ENCODE measurements around the gene GRB14.
"Not testable (repeated sequence)": the region's sequence is repeated elsewhere in the genome, so short reads cannot be mapped to it uniquely, and the experiment has no call there.

The GRB14 gene

GRCh38 chr2:164651361-164651760, 30.1 kb upstream of the GRB14 start:
- Histone ChIP-seq H3K27ac (ENCODE audit: insufficient read depth, low read length, poor library complexity, severe bottlenecking) (no peak overlapping the region), H3K9me3 (ENCODE audit: control insufficient read depth, low read length) (no peaks in the 10 kb centered on the region), H3K4me1 (ENCODE audit: control insufficient read depth, insufficient read depth, low read length, poor library complexity, severe bottlenecking) (no peaks in the 10 kb centered on the region), H3K27me3 (replicated peaks; ENCODE audit: control insufficient read depth, insufficient read depth, low read length, poor library complexity, severe bottlenecking) (no peaks in the 10 kb centered on the region), H3K36me3 (ENCODE audit: control insufficient read depth, insufficient read depth, low read length) (no peaks in the 10 kb centered on the region), H3K4me3 (ENCODE audit: insufficient read depth, low read depth, low read length, poor library complexity, severe bottlenecking) (no peak overlapping the region)
- no peak for DNase-seq

- no peak overlapping the region for H3K27ac ChIP-seq (ENCODE audit: insufficient read depth, low read length, poor library complexity, severe bottlenecking)
- H3K9me3 ChIP-seq (ENCODE audit: control insufficient read depth, low read length) = no peaks in the 10 kb centered on the region
- no peaks in the 10 kb centered on the region for H3K36me3 ChIP-seq (ENCODE audit: control insufficient read depth, insufficient read depth, low read length)
- no peak for DNase-seq
- no peak overlapping the region for H3K4me3 ChIP-seq (ENCODE audit: insufficient read depth, low read depth, low read length, poor library complexity, severe bottlenecking)
- no peaks in the 10 kb centered on the region for H3K27me3 ChIP-seq (replicated peaks; ENCODE audit: control insufficient read depth, insufficient read depth, low read length, poor library complexity, severe bottlenecking)
- H3K4me1 ChIP-seq (ENCODE audit: control insufficient read depth, insufficient read depth, low read length, poor library complexity, severe bottlenecking) = no peaks in the 10 kb centered on the region
These were observed 22.9 kb upstream of the GRB14 start for GRCh38 chr2:164644036-164644700.

GRCh38 chr2:164642946-164643555, 21.8 kb upstream of the GRB14 start:
- DNase-seq = no peak

GRCh38 chr2:164642268-164642667, 21.0 kb upstream of the GRB14 start:
- H3K4me3 ChIP-seq (ENCODE audit: insufficient read depth, low read depth, low read length, poor library complexity, severe bottlenecking) = no peak overlapping the region
- no peak for DNase-seq
- no peaks in the 10 kb centered on the region for H3K36me3 ChIP-seq (ENCODE audit: control insufficient read depth, insufficient read depth, low read length)
- H3K27me3 ChIP-seq (replicated peaks; ENCODE audit: control insufficient read depth, insufficient read depth, low read length, poor library complexity, severe bottlenecking) = no peaks in the 10 kb centered on the region
- no peaks in the 10 kb centered on the region for H3K4me1 ChIP-seq (ENCODE audit: control insufficient read depth, insufficient read depth, low read length, poor library complexity, severe bottlenecking)
- H3K27ac ChIP-seq (ENCODE audit: insufficient read depth, low read length, poor library complexity, severe bottlenecking) = no peak overlapping the region
- no peaks in the 10 kb centered on the region for H3K9me3 ChIP-seq (ENCODE audit: control insufficient read depth, low read length)

More at GRCh38 chr2:164642946-164643555, 21.8 kb upstream of the GRB14 start:
- no peak overlapping the region for H3K4me3 ChIP-seq (ENCODE audit: insufficient read depth, low read depth, low read length, poor library complexity, severe bottlenecking)
- no peaks in the 10 kb centered on the region for H3K36me3 ChIP-seq (ENCODE audit: control insufficient read depth, insufficient read depth, low read length)
- no peaks in the 10 kb centered on the region for H3K4me1 ChIP-seq (ENCODE audit: control insufficient read depth, insufficient read depth, low read length, poor library complexity, severe bottlenecking)
- H3K9me3 ChIP-seq (ENCODE audit: control insufficient read depth, low read length) = no peaks in the 10 kb centered on the region
- no peaks in the 10 kb centered on the region for H3K27me3 ChIP-seq (replicated peaks; ENCODE audit: control insufficient read depth, insufficient read depth, low read length, poor library complexity, severe bottlenecking)
- no peak overlapping the region for H3K27ac ChIP-seq (ENCODE audit: insufficient read depth, low read length, poor library complexity, severe bottlenecking)

GRCh38 chr2:164628319-164628718, 7.0 kb upstream of the GRB14 start:
- not testable (repeated sequence) for H3K4me3 ChIP-seq (ENCODE audit: insufficient read depth, low read depth, low read length, poor library complexity, severe bottlenecking); DNase-seq; H3K27me3 ChIP-seq (replicated peaks; ENCODE audit: control insufficient read depth, insufficient read depth, low read length, poor library complexity, severe bottlenecking); H3K9me3 ChIP-seq (ENCODE audit: control insufficient read depth, low read length); H3K4me1 ChIP-seq (ENCODE audit: control insufficient read depth, insufficient read depth, low read length, poor library complexity, severe bottlenecking); H3K36me3 ChIP-seq (ENCODE audit: control insufficient read depth, insufficient read depth, low read length); H3K27ac ChIP-seq (ENCODE audit: insufficient read depth, low read length, poor library complexity, severe bottlenecking)

DNA sequence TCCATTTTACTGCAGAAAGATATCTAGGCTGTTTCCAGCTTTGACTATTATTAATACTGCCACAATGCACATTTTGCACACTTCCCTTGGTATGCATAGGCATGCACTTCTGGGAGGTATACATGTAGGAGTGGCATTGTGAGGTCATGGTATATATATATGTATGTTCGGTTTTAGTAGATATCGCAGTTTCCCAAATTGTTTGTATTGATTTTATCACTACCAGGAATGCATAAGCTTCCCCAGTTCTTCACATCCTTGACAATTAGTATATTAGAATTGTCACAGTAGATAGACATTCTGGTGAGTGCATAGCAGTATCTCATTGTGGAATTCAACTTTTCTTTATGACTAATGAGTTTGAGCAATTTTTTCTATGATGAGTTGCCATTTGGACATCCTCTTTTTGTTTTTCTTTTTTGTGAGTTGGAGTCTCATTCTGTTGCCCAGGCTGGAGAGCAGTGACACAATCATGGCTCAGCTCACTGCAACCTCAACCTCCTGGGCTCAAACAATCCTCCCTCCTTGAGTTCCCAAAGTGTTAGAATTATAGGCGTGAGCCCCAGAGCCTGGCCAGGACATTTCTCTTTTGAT, 4.2 kb upstream of the GRB14 start:
- DNase-seq = no peak
- H3K4me1 ChIP-seq (ENCODE audit: control insufficient read depth, insufficient read depth, low read length, poor library complexity, severe bottlenecking) = no peaks in the 10 kb centered on the region
- H3K27ac ChIP-seq (ENCODE audit: insufficient read depth, low read length, poor library complexity, severe bottlenecking) = no peak overlapping the region
- H3K27me3 ChIP-seq (replicated peaks; ENCODE audit: control insufficient read depth, insufficient read depth, low read length, poor library complexity, severe bottlenecking) = no peaks in the 10 kb centered on the region
- no peak overlapping the region for H3K4me3 ChIP-seq (ENCODE audit: insufficient read depth, low read depth, low read length, poor library complexity, severe bottlenecking)
- no peaks in the 10 kb centered on the region for H3K9me3 ChIP-seq (ENCODE audit: control insufficient read depth, low read length)
- H3K36me3 ChIP-seq (ENCODE audit: control insufficient read depth, insufficient read depth, low read length) = no peaks in the 10 kb centered on the region

DNA sequence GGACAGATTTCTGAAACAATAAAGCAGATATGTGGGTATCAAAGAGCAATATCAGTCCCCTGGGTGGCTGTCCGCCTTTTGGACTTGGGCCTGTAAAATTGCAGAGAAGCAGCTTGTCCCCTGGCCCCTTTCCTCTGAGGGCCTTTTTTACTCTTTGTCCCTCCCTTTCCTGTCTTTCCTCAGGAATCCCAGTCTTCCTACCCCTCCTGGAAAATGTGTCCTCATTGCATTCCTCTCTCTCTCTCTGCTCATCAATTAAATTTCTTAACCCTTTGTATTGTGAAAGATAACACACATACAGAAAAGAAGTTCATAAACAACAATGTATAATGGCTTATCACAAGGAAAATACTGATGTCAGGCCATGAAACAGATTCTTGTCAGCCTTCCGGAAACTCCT, 3.0 kb upstream of the GRB14 start:
- no peak for DNase-seq
- Histone ChIP-seq H3K4me3 (ENCODE audit: insufficient read depth, low read depth, low read length, poor library complexity, severe bottlenecking) (no peak overlapping the region), H3K36me3 (ENCODE audit: control insufficient read depth, insufficient read depth, low read length) (no peaks in the 10 kb centered on the region), H3K9me3 (ENCODE audit: control insufficient read depth, low read length) (no peaks in the 10 kb centered on the region), H3K27ac (ENCODE audit: insufficient read depth, low read length, poor library complexity, severe bottlenecking) (no peak overlapping the region), H3K27me3 (replicated peaks; ENCODE audit: control insufficient read depth, insufficient read depth, low read length, poor library complexity, severe bottlenecking) (no peaks in the 10 kb centered on the region), H3K4me1 (ENCODE audit: control insufficient read depth, insufficient read depth, low read length, poor library complexity, severe bottlenecking) (no peaks in the 10 kb centered on the region)

- H3K27ac ChIP-seq (ENCODE audit: insufficient read depth, low read length, poor library complexity, severe bottlenecking) = no peak overlapping the region
- H3K27me3 ChIP-seq (replicated peaks; ENCODE audit: control insufficient read depth, insufficient read depth, low read length, poor library complexity, severe bottlenecking) = no peaks in the 10 kb centered on the region
- H3K36me3 ChIP-seq (ENCODE audit: control insufficient read depth, insufficient read depth, low read length) = no peaks in the 10 kb centered on the region
- H3K4me3 ChIP-seq (ENCODE audit: insufficient read depth, low read depth, low read length, poor library complexity, severe bottlenecking) = no peak overlapping the region
- H3K4me1 ChIP-seq (ENCODE audit: control insufficient read depth, insufficient read depth, low read length, poor library complexity, severe bottlenecking) = no peaks in the 10 kb centered on the region
- no peak for DNase-seq
- no peaks in the 10 kb centered on the region for H3K9me3 ChIP-seq (ENCODE audit: control insufficient read depth, low read length)
These were observed 1.2 kb upstream of the GRB14 start for GRCh38 chr2:164622338-164623106.

DNA sequence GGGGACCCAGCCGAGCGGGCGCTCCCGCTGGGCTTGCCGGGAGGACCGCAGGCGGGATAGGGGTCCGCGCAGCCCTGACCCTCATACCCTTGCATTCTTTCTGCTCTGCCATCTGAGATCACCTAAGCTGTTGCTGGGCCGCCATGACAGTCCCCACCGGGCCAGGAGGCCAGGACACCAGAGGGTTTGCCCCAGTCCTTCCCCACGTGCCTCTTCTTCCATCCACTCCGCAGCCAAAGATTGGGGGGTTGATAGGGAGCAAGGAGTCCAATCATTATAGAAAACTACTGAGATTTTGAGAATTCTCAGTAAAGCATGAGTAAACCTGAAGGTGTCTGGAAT, 453 bp upstream of the GRB14 start:
- DNase-seq = no peak
- Histone ChIP-seq H3K4me1 (ENCODE audit: control insufficient read depth, insufficient read depth, low read length, poor library complexity, severe bottlenecking) (no peaks in the 10 kb centered on the region), H3K36me3 (ENCODE audit: control insufficient read depth, insufficient read depth, low read length) (no peaks in the 10 kb centered on the region), H3K9me3 (ENCODE audit: control insufficient read depth, low read length) (no peaks in the 10 kb centered on the region), H3K4me3 (ENCODE audit: insufficient read depth, low read depth, low read length, poor library complexity, severe bottlenecking) (no peak overlapping the region), H3K27ac (ENCODE audit: insufficient read depth, low read length, poor library complexity, severe bottlenecking) (no peak overlapping the region), H3K27me3 (replicated peaks; ENCODE audit: control insufficient read depth, insufficient read depth, low read length, poor library complexity, severe bottlenecking) (no peaks in the 10 kb centered on the region)

- no peaks in the 10 kb centered on the region for H3K4me1 ChIP-seq (ENCODE audit: control insufficient read depth, insufficient read depth, low read length, poor library complexity, severe bottlenecking)
- H3K4me3 ChIP-seq (ENCODE audit: insufficient read depth, low read depth, low read length, poor library complexity, severe bottlenecking) = no peak overlapping the region
- no peak overlapping the region for H3K27ac ChIP-seq (ENCODE audit: insufficient read depth, low read length, poor library complexity, severe bottlenecking)
- H3K36me3 ChIP-seq (ENCODE audit: control insufficient read depth, insufficient read depth, low read length) = no peaks in the 10 kb centered on the region
- no peaks in the 10 kb centered on the region for H3K27me3 ChIP-seq (replicated peaks; ENCODE audit: control insufficient read depth, insufficient read depth, low read length, poor library complexity, severe bottlenecking)
- no peaks in the 10 kb centered on the region for H3K9me3 ChIP-seq (ENCODE audit: control insufficient read depth, low read length)
- DNase-seq = no peak
These were observed 825 bp downstream of the GRB14 start for GRCh38 chr2:164620457-164620856.

All from effector memory CD4-positive, alpha-beta T cell (primary cell).